Natural killer cell (primary cell): Measurements from ENCODE around the gene GGNBP2. TPM values are rescaled to one million over a fixed set of nuclear protein-coding genes. Genes with fewer than 3 reads are reported as not detected.
A peak's percentile ranks its signal among the peaks of the same experiment; 100 is the strongest.

Source experiments
- ATAC-seq, 3 donors: fragments of 150-1000 bp in 2 of 3; fragments of 200-7000 bp in 1 of 3; cut with Tn5 transposase; 1 replicate in 1 of 3; 2 replicates in 2 of 3; pipeline ENCODE4 v1.10.0; 2021; ENCODE audit warnings: mild to moderate bottlenecking in 2 of 3, moderate library complexity in 2 of 3
- DNase-seq, 2 donors: peaks; one replicate each; pipeline versions ENCODE4 v3.0.0 to v3.0.0-alpha.2; 2013 to 2021; ENCODE audit warnings: mixed read lengths in 1 of 2
- H3K27ac ChIP-seq: one replicate; pipeline ENCODE4 v1.5.1; 2013; ENCODE audit warnings: mild to moderate bottlenecking, low read length
- H3K27me3 ChIP-seq: one replicate; pipeline ENCODE4 v1.6.1; 2013; ENCODE audit warnings: low read length; ENCODE audit not compliant: control insufficient read depth, insufficient read depth
- H3K36me3 ChIP-seq: one replicate; pipeline ENCODE4 v1.6.1; 2013; ENCODE audit warnings: low read length; ENCODE audit not compliant: control insufficient read depth, insufficient read depth
- H3K4me1 ChIP-seq: one replicate; pipeline ENCODE4 v1.6.1; 2013; ENCODE audit warnings: low read length; ENCODE audit not compliant: control insufficient read depth, insufficient read depth
- H3K4me3 ChIP-seq: one replicate; pipeline ENCODE4 v1.5.1; 2013; ENCODE audit warnings: low read length
- H3K9me3 ChIP-seq: one replicate; pipeline ENCODE4 v1.6.1; 2013; ENCODE audit warnings: low read length; ENCODE audit not compliant: control insufficient read depth, insufficient read depth
- H3K27ac Mint-ChIP-seq, 2 donors: one replicate each; pipeline ENCODE4 v1.8.0; 2022; ENCODE audit warnings: mild to moderate bottlenecking in 2 of 2, mixed read lengths in 2 of 2, moderate library complexity in 1 of 2
- H3K27me3 Mint-ChIP-seq, 2 donors: one replicate each; pipeline ENCODE4 v1.8.0; 2022; ENCODE audit warnings: low read depth in 2 of 2, mixed read lengths in 2 of 2
- H3K36me3 Mint-ChIP-seq: one replicate; pipeline ENCODE4 v1.8.0; 2022; ENCODE audit warnings: mixed read lengths
- H3K4me1 Mint-ChIP-seq, 2 donors: one replicate each; pipeline ENCODE4 v1.8.0; 2022; ENCODE audit warnings: mixed read lengths in 2 of 2
- H3K4me3 Mint-ChIP-seq: one replicate; pipeline ENCODE4 v1.8.0; 2022; ENCODE audit warnings: mild to moderate bottlenecking, moderate library complexity, mixed read lengths
- H3K9me3 Mint-ChIP-seq, 2 donors: one replicate each; pipeline ENCODE4 v1.8.0; 2022; ENCODE audit warnings: mixed read lengths in 2 of 2
- WGBS: methylation state at CpG from one replicate; pipeline ENCODE4 v1.1.7; 2013; ENCODE audit warnings: missing lambda C conversion rate; ENCODE audit not compliant: insufficient coverage; 5-methylcytosine and 5-hydroxymethylcytosine counted together
- intact Hi-C: fragments of 100-400 bp; cut with micrococcal nuclease; formaldehyde crosslinking; loops from one replicate; pipeline ENCODE4 v1.14.2; 2022
- total RNA-seq, 4 donors: library from RNA; stranded (reverse); fragments of 120-200 nt in 1 of 4; gene quantifications; one replicate each; pipeline versions ENCODE4 v1.2.3 to v1.2.4, GENCODE V29; 2013 to 2022
- TF ChIP-seq, protein P1 (sequence below): fragments of 200-600 bp; IDR thresholded peaks from one replicate; pipeline ENCODE4 v1.8.0; 2022; ENCODE audit warnings: antibody characterized with exemption

The GGNBP2 gene
- total RNA-seq, 3 donors from 2014 or later (not counting 1 experiment from before 2014, with no cell fraction given) = 183 to 233 (median 197) TPM

DNA sequence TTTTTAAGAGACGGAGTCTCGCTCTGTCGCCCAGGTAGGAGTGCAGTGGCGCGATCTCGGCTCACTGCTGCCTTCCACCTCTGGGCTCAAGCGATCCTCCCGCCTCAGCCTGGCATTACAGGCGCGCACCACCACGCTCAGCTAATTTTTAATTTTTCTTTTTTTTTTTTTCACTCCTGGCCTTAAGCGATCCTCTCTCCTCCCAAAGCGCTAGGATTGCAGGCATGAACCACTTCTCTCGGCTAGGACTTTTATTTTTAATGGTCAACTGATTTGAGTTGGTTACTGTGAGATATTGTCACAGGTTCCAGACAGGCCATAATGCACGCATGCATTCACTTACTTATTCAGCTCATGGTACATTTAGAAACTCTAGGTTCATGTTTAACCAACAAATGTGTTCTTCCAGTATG is 9.0 kb upstream of the GGNBP2 start:
- Histone ChIP-seq H3K27me3 (no peaks in the 10 kb centered on the region), H3K9me3 (no peaks in the 10 kb centered on the region), H3K27ac (peak overlapping the region; percentile 98), H3K36me3 (peaks cover 5% of the 10 kb centered on the region), H3K4me3 (peak overlapping the region; percentile 100), H3K4me1 (peaks cover 19% of the 10 kb centered on the region)
- Mint-ChIP-seq H3K36me3 (no peaks in the 10 kb centered on the region), H3K27ac (peak overlapping the region; percentile 96 to 99), H3K27me3 (no peaks in the 10 kb centered on the region), H3K4me3 (peak overlapping the region; percentile 98), H3K4me1 (peaks cover 21 to 28% of the 10 kb centered on the region in 2 donors), H3K9me3 (no peaks in the 10 kb centered on the region)
- WGBS = 0% methylated on average over 11 of the region's 15 CpGs
- ATAC-seq = peak in 1 of 3 donors; percentile 34
- no peak for DNase-seq
- intact Hi-C loops = loop anchor here (1.0 kb wide), 1 partner anchor 9 kb away; the partner anchor contains the start of gene GGNBP2
- TF ChIP-seq, protein P1, sequence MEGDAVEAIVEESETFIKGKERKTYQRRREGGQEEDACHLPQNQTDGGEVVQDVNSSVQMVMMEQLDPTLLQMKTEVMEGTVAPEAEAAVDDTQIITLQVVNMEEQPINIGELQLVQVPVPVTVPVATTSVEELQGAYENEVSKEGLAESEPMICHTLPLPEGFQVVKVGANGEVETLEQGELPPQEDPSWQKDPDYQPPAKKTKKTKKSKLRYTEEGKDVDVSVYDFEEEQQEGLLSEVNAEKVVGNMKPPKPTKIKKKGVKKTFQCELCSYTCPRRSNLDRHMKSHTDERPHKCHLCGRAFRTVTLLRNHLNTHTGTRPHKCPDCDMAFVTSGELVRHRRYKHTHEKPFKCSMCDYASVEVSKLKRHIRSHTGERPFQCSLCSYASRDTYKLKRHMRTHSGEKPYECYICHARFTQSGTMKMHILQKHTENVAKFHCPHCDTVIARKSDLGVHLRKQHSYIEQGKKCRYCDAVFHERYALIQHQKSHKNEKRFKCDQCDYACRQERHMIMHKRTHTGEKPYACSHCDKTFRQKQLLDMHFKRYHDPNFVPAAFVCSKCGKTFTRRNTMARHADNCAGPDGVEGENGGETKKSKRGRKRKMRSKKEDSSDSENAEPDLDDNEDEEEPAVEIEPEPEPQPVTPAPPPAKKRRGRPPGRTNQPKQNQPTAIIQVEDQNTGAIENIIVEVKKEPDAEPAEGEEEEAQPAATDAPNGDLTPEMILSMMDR = no peak

DNA sequence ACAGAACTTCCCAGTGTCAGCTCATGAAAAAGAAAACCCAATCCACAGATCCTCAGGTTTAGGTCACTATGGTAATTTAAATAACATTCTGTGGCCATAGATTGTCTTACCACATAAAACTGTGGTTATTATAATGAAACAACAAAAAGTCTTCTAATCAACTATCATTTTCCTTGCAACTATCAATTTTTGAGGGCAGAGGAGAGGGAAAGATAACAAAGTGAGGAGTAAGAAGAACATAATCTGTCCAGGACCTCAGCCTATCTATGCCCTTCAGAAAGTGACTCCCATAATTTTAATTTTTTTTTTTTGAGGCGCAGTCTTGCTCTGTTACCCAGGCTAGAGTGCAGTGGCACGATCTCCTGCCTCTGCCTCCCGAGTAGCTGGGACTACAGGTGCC is 4.0 kb upstream of the GGNBP2 start:
- ATAC-seq (no peak), DNase-seq (no peak)
- Mint-ChIP-seq H3K9me3 (no peaks in the 10 kb centered on the region), H3K4me3 (no peak overlapping the region), H3K27ac (no peak overlapping the region), H3K27me3 (no peaks in the 10 kb centered on the region), H3K36me3 (no peaks in the 10 kb centered on the region), H3K4me1 (peaks cover 13 to 14% of the 10 kb centered on the region in 2 donors)
- WGBS = 95% methylated on average over 3 of the region's 3 CpGs
- intact Hi-C loops = loop anchor here (5.0 to 10.0 kb wide), 2 partner anchors 64 to 953 kb away; partner anchors contain the start of genes AP2B1 and MRM1
- Histone ChIP-seq H3K36me3 (peaks cover 2% of the 10 kb centered on the region), H3K4me3 (no peak overlapping the region), H3K27ac (no peak overlapping the region), H3K27me3 (no peaks in the 10 kb centered on the region), H3K4me1 (peaks cover 18% of the 10 kb centered on the region), H3K9me3 (no peaks in the 10 kb centered on the region)
- TF ChIP-seq, protein P1 = no peak

DNA sequence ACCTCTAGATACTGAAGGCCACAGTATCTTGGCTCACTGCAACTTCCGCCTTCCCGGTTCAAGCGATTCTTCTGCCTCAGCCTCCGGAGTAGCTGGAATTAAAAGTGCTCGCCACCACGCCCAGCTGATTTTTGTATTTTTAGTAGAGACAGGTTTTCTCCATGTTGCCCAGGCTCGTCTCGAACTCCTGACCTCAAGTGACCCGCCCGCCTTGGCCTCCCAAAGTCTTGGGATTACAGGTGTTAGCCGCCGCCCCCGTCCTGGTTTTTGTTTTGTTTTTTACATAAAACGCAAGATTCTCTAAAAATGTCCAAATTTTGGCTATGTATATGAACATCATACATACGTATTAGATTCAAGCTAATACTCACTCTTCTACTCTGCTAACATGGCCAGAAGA is 2.0 kb upstream of the GGNBP2 start:
- TF ChIP-seq, protein P1 = no peak
- Mint-ChIP-seq H3K4me1 (peaks cover 22 to 26% of the 10 kb centered on the region in 2 donors), H3K4me3 (no peak overlapping the region), H3K9me3 (no peaks in the 10 kb centered on the region), H3K36me3 (no peaks in the 10 kb centered on the region), H3K27me3 (no peaks in the 10 kb centered on the region), H3K27ac (peak overlapping the region in 1 of 2 donors; percentile 98)
- no peak overlapping the region for H3K4me3 ChIP-seq
- H3K9me3 ChIP-seq = no peaks in the 10 kb centered on the region
- DNase-seq = no peak
- no peak overlapping the region for H3K27ac ChIP-seq
- H3K36me3 ChIP-seq = peaks cover 5% of the 10 kb centered on the region
- intact Hi-C loops = loop anchor here (5.0 to 10.0 kb wide), 2 partner anchors 62 to 955 kb away; partner anchors contain the start of genes AP2B1 and MRM1
- no peak for ATAC-seq
- H3K4me1 ChIP-seq = peaks cover 18% of the 10 kb centered on the region
- WGBS = 98% methylated on average over 15 of the region's 15 CpGs
- H3K27me3 ChIP-seq = no peaks in the 10 kb centered on the region

DNA sequence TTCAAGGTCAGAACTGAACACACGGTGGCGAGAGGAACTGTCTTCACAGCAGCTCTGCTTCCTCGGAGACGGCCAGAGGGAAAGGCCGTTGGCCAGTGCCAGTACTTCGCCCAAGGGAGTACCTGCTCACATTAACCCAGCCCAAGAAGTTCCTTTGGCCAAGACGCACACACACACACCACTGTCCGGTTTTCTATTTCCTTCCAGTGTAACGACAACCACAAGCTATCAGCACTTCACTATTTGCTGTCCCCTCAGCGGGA is 744 bp upstream of the GGNBP2 start:
- Mint-ChIP-seq H3K4me3 (peak overlapping the region; percentile 96), H3K27me3 (no peaks in the 10 kb centered on the region), H3K27ac (peak overlapping the region; percentile 98 to 99), H3K36me3 (no peaks in the 10 kb centered on the region), H3K9me3 (no peaks in the 10 kb centered on the region), H3K4me1 (peaks cover 27 to 30% of the 10 kb centered on the region in 2 donors)
- Histone ChIP-seq H3K4me3 (peak overlapping the region; percentile 89), H3K27ac (peak overlapping the region; percentile 100), H3K9me3 (no peaks in the 10 kb centered on the region), H3K27me3 (no peaks in the 10 kb centered on the region), H3K36me3 (peaks cover 9% of the 10 kb centered on the region), H3K4me1 (peaks cover 21% of the 10 kb centered on the region)
- TF ChIP-seq, protein P1 = no peak
- under 1% methylated on average over 10 of the region's 10 CpGs for WGBS
- intact Hi-C loops = loop anchor here (1.0 to 10.0 kb wide), 3 partner anchors 9 to 957 kb away; partner anchors contain the start of genes AP2B1 and MRM1
- ATAC-seq = no peak
- peak in 1 of 2 donors; percentile 57 for DNase-seq
